Measurements from ENCODE around the gene DUSP15.

DUSP15 gene

GRCh38 chr20:31883829-31884228, 13.5 kb upstream of the DUSP15 start:
- no peaks in the 10 kb centered on the region; the same call in 1 of the 2 replicates for H3F3A ChIP-seq (ENCODE audit: insufficient read depth)

DNA sequence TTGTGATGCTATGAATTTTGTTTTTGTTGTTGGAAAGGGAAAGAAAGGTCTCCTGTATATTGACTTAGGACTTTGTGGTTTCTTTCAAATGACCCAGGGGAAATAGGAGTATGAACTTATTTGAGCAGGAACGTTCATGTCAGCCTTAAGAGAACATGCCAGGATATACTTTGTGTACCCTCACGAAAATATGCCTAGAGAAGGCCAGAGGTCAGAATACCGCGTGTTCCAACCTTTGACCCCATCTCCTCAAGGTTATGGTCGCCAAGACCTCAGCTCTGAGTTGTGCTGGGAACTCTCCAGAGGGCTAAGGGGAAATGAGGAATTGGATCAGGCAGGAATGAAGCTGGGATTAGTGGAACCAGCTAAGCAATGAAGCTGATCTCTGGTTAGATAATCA, 11.6 kb upstream of the DUSP15 start:
- Histone ChIP-seq H3K9me2 (replicated peaks; ENCODE audit: insufficient read depth, low read length) (no peaks in the 10 kb centered on the region), H3K9ac (ENCODE audit: low read length) (no peak overlapping the region), H3F3A (ENCODE audit: insufficient read depth) (no peaks in the 10 kb centered on the region; the same call in 1 of the 2 replicates), H3K9me3 (ENCODE audit: insufficient read depth, low read length) (no peaks in the 10 kb centered on the region), H3K79me2 (ENCODE audit: insufficient read depth, low read length) (no peaks in the 10 kb centered on the region), H3K27ac (ENCODE audit: low read depth, low read length) (no peak overlapping the region), H4K20me1 (ENCODE audit: low read depth, low read length) (no peaks in the 10 kb centered on the region), H3K4me3 (ENCODE audit: insufficient read depth, low read length, poor library complexity, severe bottlenecking) (no peak overlapping the region), H2AFZ (ENCODE audit: low read depth, low read length, severe bottlenecking) (peak overlapping the region; percentile 60), H3K4me2 (ENCODE audit: low read depth, low read length, poor library complexity, severe bottlenecking) (no peak overlapping the region), H3K36me3 (ENCODE audit: low read length) (no peaks in the 10 kb centered on the region), H3K27me3 (ENCODE audit: low read length) (no peaks in the 10 kb centered on the region)
- TF ChIP-seq, protein P1, sequence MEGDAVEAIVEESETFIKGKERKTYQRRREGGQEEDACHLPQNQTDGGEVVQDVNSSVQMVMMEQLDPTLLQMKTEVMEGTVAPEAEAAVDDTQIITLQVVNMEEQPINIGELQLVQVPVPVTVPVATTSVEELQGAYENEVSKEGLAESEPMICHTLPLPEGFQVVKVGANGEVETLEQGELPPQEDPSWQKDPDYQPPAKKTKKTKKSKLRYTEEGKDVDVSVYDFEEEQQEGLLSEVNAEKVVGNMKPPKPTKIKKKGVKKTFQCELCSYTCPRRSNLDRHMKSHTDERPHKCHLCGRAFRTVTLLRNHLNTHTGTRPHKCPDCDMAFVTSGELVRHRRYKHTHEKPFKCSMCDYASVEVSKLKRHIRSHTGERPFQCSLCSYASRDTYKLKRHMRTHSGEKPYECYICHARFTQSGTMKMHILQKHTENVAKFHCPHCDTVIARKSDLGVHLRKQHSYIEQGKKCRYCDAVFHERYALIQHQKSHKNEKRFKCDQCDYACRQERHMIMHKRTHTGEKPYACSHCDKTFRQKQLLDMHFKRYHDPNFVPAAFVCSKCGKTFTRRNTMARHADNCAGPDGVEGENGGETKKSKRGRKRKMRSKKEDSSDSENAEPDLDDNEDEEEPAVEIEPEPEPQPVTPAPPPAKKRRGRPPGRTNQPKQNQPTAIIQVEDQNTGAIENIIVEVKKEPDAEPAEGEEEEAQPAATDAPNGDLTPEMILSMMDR (IDR thresholded peaks at IDR 0.05; ENCODE audit: insufficient read depth, low read length, poor library complexity, severe bottlenecking), result no peak
- no peak for TF ChIP-seq EZH2phosphoT487 (conservative IDR thresholded peaks at IDR 0.05; ENCODE audit: low read length)

More at GRCh38 chr20:31883829-31884228, 13.5 kb upstream of the DUSP15 start:
- no peak overlapping the region for H3K4me3 ChIP-seq (ENCODE audit: insufficient read depth, low read length, poor library complexity, severe bottlenecking)
- H3K36me3 ChIP-seq (ENCODE audit: low read length), result no peaks in the 10 kb centered on the region
- no peaks in the 10 kb centered on the region for H3K9me3 ChIP-seq (ENCODE audit: insufficient read depth, low read length)
- TF ChIP-seq, protein P1 (IDR thresholded peaks at IDR 0.05; ENCODE audit: insufficient read depth, low read length, poor library complexity, severe bottlenecking), result no peak
- TF ChIP-seq EZH2phosphoT487 (conservative IDR thresholded peaks at IDR 0.05; ENCODE audit: low read length), result no peak
- H3K27me3 ChIP-seq (ENCODE audit: low read length), result no peaks in the 10 kb centered on the region; the same call in 1 of the 2 replicates
- no peaks in the 10 kb centered on the region for H4K20me1 ChIP-seq (ENCODE audit: low read depth, low read length)
- H2AFZ ChIP-seq (ENCODE audit: low read depth, low read length, severe bottlenecking), result no peak overlapping the region
- no peak overlapping the region for H3K9ac ChIP-seq (ENCODE audit: low read length)
- no peaks in the 10 kb centered on the region for H3K79me2 ChIP-seq (ENCODE audit: insufficient read depth, low read length)
- H3K9me2 ChIP-seq (replicated peaks; ENCODE audit: insufficient read depth, low read length), result no peaks in the 10 kb centered on the region
- no peak overlapping the region for H3K27ac ChIP-seq (ENCODE audit: low read depth, low read length)
- H3K4me2 ChIP-seq (ENCODE audit: low read depth, low read length, poor library complexity, severe bottlenecking), result no peak overlapping the region

GRCh38 chr20:31879143-31879987, 9.0 kb upstream of the DUSP15 start:
- Histone ChIP-seq H3K4me2 (ENCODE audit: low read depth, low read length, poor library complexity, severe bottlenecking) (peak overlapping the region; percentile 83), H3K4me3 (ENCODE audit: insufficient read depth, low read length, poor library complexity, severe bottlenecking) (peak overlapping the region; percentile 51), H3K36me3 (ENCODE audit: low read length) (no peaks in the 10 kb centered on the region), H3K79me2 (ENCODE audit: insufficient read depth, low read length) (no peaks in the 10 kb centered on the region), H3K9me2 (replicated peaks; ENCODE audit: insufficient read depth, low read length) (no peaks in the 10 kb centered on the region), H3K27ac (ENCODE audit: low read depth, low read length) (no peak overlapping the region), H2AFZ (ENCODE audit: low read depth, low read length, severe bottlenecking) (peak overlapping the region; percentile 71), H3K9ac (ENCODE audit: low read length) (peak overlapping the region; percentile 59), H4K20me1 (ENCODE audit: low read depth, low read length) (no peaks in the 10 kb centered on the region), H3K27me3 (ENCODE audit: low read length) (no peaks in the 10 kb centered on the region), H3K9me3 (ENCODE audit: insufficient read depth, low read length) (no peaks in the 10 kb centered on the region), H3F3A (ENCODE audit: insufficient read depth) (no peaks in the 10 kb centered on the region; the same call in 1 of the 2 replicates)
- TF ChIP-seq, protein P1 (IDR thresholded peaks at IDR 0.05; ENCODE audit: insufficient read depth, low read length, poor library complexity, severe bottlenecking), result no peak
- TF ChIP-seq EZH2phosphoT487 (conservative IDR thresholded peaks at IDR 0.05; ENCODE audit: low read length), result no peak

Measured in SU-DHL-6 (cell line).